Osteoblast (primary cell): ENCODE measurements around the gene SYNE1. TPM values are rescaled to one million over a fixed set of nuclear protein-coding genes. Genes with fewer than 3 reads are reported as not detected.

ENCODE experiments used
- DNase-seq: peaks from one replicate; pipeline ENCODE4 v3.0.0; 2011; ENCODE audit warnings: low spot score, mixed read lengths; ENCODE audit not compliant: insufficient read length; ENCODE audit errors: missing footprints
- H2AFZ ChIP-seq: 2 replicates; pipeline ENCODE4 v1.6.0; 2011; ENCODE audit warnings: mild to moderate bottlenecking, low read length
- H3K27ac ChIP-seq: 2 replicates; pipeline ENCODE4 v1.5.1; 2011; ENCODE audit warnings: mild to moderate bottlenecking, low read depth, low read length, moderate library complexity
- H3K27me3 ChIP-seq: 2 replicates; pipeline ENCODE4 v1.6.0; 2012; ENCODE audit warnings: mild to moderate bottlenecking, control low read depth, inconsistent platforms, low read length, moderate library complexity; ENCODE audit not compliant: insufficient read depth
- H3K36me3 ChIP-seq: 2 replicates; pipeline ENCODE4 v1.5.1; 2011; ENCODE audit warnings: mild to moderate bottlenecking, low read length, control low read depth, moderate library complexity; ENCODE audit not compliant: insufficient read depth
- H3K4me1 ChIP-seq: 2 replicates; pipeline ENCODE4 v1.5.1; 2011; ENCODE audit warnings: mild to moderate bottlenecking, low read length, control low read depth, moderate library complexity; ENCODE audit not compliant: insufficient read depth
- H3K4me2 ChIP-seq: 2 replicates; pipeline ENCODE4 v1.6.0; 2011; ENCODE audit warnings: mild to moderate bottlenecking, low read length; ENCODE audit not compliant: insufficient read depth
- H3K4me3 ChIP-seq: fragments of 200-600 bp; sonication (generic); 3 replicates; pipeline ENCODE4 v1.5.1; 2012; ENCODE audit warnings: mild to moderate bottlenecking, low read length, inconsistent platforms; ENCODE audit not compliant: insufficient read depth
- H3K79me2 ChIP-seq: 2 replicates; pipeline ENCODE4 v1.6.0; 2012; ENCODE audit warnings: mild to moderate bottlenecking, low read length, control low read depth, inconsistent platforms; ENCODE audit not compliant: insufficient read depth
- H3K9me3 ChIP-seq: 2 replicates; pipeline ENCODE4 v1.5.1; 2011; ENCODE audit warnings: low read depth, low read length, control low read depth
- H4K20me1 ChIP-seq: 2 replicates; pipeline ENCODE4 v1.6.0; 2012; ENCODE audit warnings: mild to moderate bottlenecking, low read length, control low read depth; ENCODE audit not compliant: insufficient read depth
- total RNA-seq: library from RNA; depleted of rRNA; stranded (reverse); fragments of >200 nt; gene quantifications from 2 replicates; pipeline ENCODE4 v1.2.3, GENCODE V29; 2012
- TF ChIP-seq, protein P1 (sequence below): IDR thresholded peaks from 2 replicates; pipeline ENCODE4 v1.5.1; 2011; ENCODE audit warnings: mild to moderate bottlenecking, low read depth, low read length, moderate library complexity; ENCODE audit errors: extremely low read depth

Gene SYNE1
- total RNA-seq, 1 donor, result 240 TPM

DNA sequence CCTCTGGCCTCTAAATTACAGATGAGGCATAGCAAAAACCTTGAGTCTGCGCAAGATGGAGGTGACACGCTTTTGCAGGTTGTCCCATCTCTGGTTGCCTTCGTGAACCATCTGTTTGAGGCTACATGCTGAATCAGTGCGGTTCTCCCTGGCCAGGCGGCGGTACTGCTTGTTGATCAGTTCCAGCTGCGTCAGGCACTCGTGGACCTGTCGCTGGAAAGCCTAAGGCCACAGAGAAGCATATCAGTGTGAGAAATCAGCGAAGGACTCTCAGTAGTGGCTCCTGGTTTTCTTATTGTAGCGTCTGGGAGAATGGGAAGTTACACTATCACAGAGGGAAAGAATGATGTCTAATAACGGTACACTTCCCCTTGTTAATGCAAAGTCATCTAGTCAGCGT, 485.2 kb downstream of the SYNE1 start:
- Histone ChIP-seq H3K27ac (no peak overlapping the region), H4K20me1 (peaks cover 3% of the 10 kb centered on the region), H3K79me2 (no peaks in the 10 kb centered on the region), H2AFZ (no peak overlapping the region), H3K36me3 (peaks cover 84% of the 10 kb centered on the region), H3K4me2 (no peak overlapping the region), H3K9me3 (no peaks in the 10 kb centered on the region), H3K27me3 (no peaks in the 10 kb centered on the region), H3K4me1 (peaks cover 9% of the 10 kb centered on the region), H3K4me3 (no peak overlapping the region)
- DNase-seq, result no peak
- TF ChIP-seq, protein P1, sequence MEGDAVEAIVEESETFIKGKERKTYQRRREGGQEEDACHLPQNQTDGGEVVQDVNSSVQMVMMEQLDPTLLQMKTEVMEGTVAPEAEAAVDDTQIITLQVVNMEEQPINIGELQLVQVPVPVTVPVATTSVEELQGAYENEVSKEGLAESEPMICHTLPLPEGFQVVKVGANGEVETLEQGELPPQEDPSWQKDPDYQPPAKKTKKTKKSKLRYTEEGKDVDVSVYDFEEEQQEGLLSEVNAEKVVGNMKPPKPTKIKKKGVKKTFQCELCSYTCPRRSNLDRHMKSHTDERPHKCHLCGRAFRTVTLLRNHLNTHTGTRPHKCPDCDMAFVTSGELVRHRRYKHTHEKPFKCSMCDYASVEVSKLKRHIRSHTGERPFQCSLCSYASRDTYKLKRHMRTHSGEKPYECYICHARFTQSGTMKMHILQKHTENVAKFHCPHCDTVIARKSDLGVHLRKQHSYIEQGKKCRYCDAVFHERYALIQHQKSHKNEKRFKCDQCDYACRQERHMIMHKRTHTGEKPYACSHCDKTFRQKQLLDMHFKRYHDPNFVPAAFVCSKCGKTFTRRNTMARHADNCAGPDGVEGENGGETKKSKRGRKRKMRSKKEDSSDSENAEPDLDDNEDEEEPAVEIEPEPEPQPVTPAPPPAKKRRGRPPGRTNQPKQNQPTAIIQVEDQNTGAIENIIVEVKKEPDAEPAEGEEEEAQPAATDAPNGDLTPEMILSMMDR, result no peak

DNA sequence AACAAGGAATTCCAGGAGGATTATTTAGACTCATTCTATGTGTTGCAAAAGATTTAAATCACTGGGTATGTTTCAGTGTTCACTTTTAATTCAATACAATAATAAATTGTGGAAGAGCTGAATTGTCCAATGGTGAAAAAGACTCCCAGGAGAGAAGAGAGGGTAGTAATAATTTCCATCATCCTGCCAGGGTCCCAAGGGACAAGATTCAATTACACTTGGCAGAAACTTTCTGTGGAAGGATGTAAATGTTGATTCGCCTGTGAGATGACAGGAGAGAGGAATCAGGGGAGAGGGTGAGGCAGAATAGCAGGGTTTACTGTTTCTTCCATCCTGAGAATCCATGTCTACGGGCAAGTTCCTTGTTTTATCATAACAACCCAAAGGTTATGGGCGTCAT, 487.0 kb downstream of the SYNE1 start:
- no peak overlapping the region for H2AFZ ChIP-seq
- H3K4me2 ChIP-seq, result no peak overlapping the region
- H3K27me3 ChIP-seq, result no peaks in the 10 kb centered on the region
- no peaks in the 10 kb centered on the region for H3K9me3 ChIP-seq
- H3K4me1 ChIP-seq, result peaks cover 19% of the 10 kb centered on the region
- no peak for DNase-seq
- TF ChIP-seq, protein P1, result no peak
- H3K79me2 ChIP-seq, result no peaks in the 10 kb centered on the region
- H3K27ac ChIP-seq, result no peak overlapping the region
- H3K4me3 ChIP-seq, result no peak overlapping the region
- peaks cover 7% of the 10 kb centered on the region for H4K20me1 ChIP-seq
- peaks cover 76% of the 10 kb centered on the region for H3K36me3 ChIP-seq

DNA sequence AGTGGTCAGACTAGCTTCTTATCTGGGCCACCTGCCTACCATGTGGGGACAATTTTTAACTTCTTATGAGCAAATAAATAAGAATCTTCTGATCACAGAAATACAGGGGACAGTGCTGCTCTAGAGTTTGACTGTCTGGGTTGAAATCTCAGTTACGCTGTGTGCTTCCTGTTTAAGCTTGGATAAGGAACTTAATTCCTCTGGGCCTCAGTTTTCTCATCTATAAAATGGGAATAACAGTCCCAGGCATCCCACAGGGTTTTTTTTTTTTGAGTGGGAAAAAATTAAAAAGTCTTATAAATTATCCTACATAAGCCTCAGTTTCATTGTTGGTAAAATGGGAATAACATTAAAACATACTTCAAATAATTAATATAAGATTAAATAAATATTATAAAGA, 488.8 kb downstream of the SYNE1 start:
- no peak for DNase-seq
- no peaks in the 10 kb centered on the region for H3K9me3 ChIP-seq
- peaks cover 7% of the 10 kb centered on the region for H4K20me1 ChIP-seq
- TF ChIP-seq, protein P1, result no peak
- H3K4me3 ChIP-seq, result no peak overlapping the region
- no peak overlapping the region for H2AFZ ChIP-seq
- H3K27me3 ChIP-seq, result no peaks in the 10 kb centered on the region
- H3K36me3 ChIP-seq, result peaks cover 69% of the 10 kb centered on the region
- no peak overlapping the region for H3K27ac ChIP-seq
- H3K4me1 ChIP-seq, result peaks cover 19% of the 10 kb centered on the region
- H3K79me2 ChIP-seq, result no peaks in the 10 kb centered on the region
- H3K4me2 ChIP-seq, result no peak overlapping the region

DNA sequence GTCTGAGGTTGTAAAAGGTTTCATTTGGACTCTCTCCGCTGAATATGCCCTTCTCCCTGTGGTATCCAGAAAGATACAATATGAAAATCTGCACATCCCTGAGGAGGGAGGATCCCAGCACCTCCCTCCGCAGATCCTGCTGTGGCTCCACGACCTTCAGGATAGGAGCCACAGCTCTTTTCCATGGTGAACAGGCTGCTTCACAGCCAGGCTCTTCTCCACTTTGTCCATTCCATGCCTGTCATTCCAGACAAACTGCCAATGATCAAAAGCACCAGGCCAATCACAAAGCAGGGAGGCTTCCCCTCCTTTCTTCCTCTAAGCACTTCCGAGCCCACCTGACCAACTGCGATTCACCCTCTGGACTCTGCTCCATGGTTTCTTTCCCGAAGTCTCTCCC, 489.9 kb downstream of the SYNE1 start:
- Histone ChIP-seq H3K4me2 (no peak overlapping the region), H3K9me3 (no peaks in the 10 kb centered on the region), H3K27me3 (no peaks in the 10 kb centered on the region), H3K27ac (no peak overlapping the region), H2AFZ (no peak overlapping the region), H3K4me1 (peaks cover 19% of the 10 kb centered on the region), H3K4me3 (no peak overlapping the region), H4K20me1 (peaks cover 7% of the 10 kb centered on the region), H3K79me2 (no peaks in the 10 kb centered on the region), H3K36me3 (peaks cover 68% of the 10 kb centered on the region)
- no peak for DNase-seq
- TF ChIP-seq, protein P1, result no peak
